Heart left ventricle (tissue), 13 donors: ENCODE results near the gene NFIA.

Experiments used
- CTCF ChIP-seq, 12 donors: fragments of 200-600 bp; sonication (generic) in 4 of 12; IDR thresholded peaks; one replicate each; pipeline versions ENCODE4 v1.5.0 to v1.8.0; 2018 to 2022; ENCODE audit warnings: antibody characterized with exemption in 12 of 12, mild to moderate bottlenecking in 5 of 12
- POLR2A ChIP-seq, 2 donors: fragments of 450-650 bp; IDR thresholded peaks; one replicate each; pipeline ENCODE4 v1.6.1; 2017; ENCODE audit warnings: antibody characterized with exemption in 2 of 2, mild to moderate bottlenecking in 2 of 2, moderate library complexity in 2 of 2
- donor health status: ischemic (EF 13 %, LVEDD 7.1; RV severe dilation, severe dysfunction).
- donor health status: DM: no; HTN: yes; CAD: no.
- donor health status: DM: no; HTN: no; CAD: no.
- donor health status: ischemic (EF 25% LVEDD 6.9; RV normal size, moderate dysfunction).
- donor health status: ischemic (EF 25% LVEDD 5.7; RV mildly dilated, moderate dysfunction).
- donor health status: ischemic (EF 35%, LVEDD 5.7; RV mildly dilated, moderate dysfunction).
- donor health status: nonischemic (EF 11% LVEDD 7.7; RV severe dilation, severe dysfunction).
- donor health status: DM: yes; HTN: yes; CAD: no.
- donor health status: PGD.
- donor health status: ischemic (EF 29% LVEDD 5.4; RV normal size, mild dysfunction).
- donor health status: nonischemic (EF 23%, LVEDD 6.1; RV moderate dilation, normal function).

- TF ChIP-seq CTCF (IDR thresholded peaks at IDR 0.05) (no peak), POLR2A (IDR thresholded peaks at IDR 0.05) (no peak)
Observed at GRCh38 chr1:61132645-61133334, 50.4 kb downstream of the NFIA start.
